WI38 (cell line): ENCODE results near the gene SPEM2.

Source experiments
- H3K4me3 ChIP-seq: 2 replicates; pipeline ENCODE4 v1.5.1; 2011; ENCODE audit warnings: low read depth, mild to moderate bottlenecking, control low read depth, low read length
- TF ChIP-seq, protein P1 (sequence below): IDR thresholded peaks from 2 replicates; pipeline ENCODE4 v1.5.1; 2012; ENCODE audit warnings: low read depth, mild to moderate bottlenecking, control low read depth, low read length

The SPEM2 gene

GRCh38 chr17:7426203-7426863 is 917 bp downstream of the SPEM2 start:
- no peak overlapping the region for H3K4me3 ChIP-seq
- TF ChIP-seq, protein P1, sequence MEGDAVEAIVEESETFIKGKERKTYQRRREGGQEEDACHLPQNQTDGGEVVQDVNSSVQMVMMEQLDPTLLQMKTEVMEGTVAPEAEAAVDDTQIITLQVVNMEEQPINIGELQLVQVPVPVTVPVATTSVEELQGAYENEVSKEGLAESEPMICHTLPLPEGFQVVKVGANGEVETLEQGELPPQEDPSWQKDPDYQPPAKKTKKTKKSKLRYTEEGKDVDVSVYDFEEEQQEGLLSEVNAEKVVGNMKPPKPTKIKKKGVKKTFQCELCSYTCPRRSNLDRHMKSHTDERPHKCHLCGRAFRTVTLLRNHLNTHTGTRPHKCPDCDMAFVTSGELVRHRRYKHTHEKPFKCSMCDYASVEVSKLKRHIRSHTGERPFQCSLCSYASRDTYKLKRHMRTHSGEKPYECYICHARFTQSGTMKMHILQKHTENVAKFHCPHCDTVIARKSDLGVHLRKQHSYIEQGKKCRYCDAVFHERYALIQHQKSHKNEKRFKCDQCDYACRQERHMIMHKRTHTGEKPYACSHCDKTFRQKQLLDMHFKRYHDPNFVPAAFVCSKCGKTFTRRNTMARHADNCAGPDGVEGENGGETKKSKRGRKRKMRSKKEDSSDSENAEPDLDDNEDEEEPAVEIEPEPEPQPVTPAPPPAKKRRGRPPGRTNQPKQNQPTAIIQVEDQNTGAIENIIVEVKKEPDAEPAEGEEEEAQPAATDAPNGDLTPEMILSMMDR: no peak

- no peak overlapping the region for H3K4me3 ChIP-seq
- TF ChIP-seq, protein P1: no peak
Observed at GRCh38 chr17:7426896-7427489, 1.6 kb downstream of the SPEM2 start.

DNA sequence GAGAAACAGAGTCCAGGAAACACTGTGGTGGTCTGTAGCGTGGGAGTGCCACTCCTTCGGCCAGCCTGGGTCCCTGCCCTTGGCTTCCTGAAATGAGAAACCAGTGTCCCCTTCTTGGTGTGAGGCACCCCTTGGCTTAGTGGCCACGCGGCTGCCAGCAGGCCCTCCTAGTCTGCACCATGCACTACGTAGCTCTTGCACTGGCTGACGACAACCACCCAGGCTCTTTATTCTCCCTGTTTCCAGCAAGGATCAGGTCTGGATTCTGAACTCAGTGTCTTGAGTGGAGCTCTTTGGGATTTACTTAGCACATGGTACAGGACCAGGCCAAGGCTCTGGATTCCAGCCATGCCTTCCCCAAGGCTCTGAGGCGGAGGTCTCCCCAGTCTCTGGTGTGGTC is 2.1 kb downstream of the SPEM2 start:
- TF ChIP-seq, protein P1: no peak
- no peak overlapping the region for H3K4me3 ChIP-seq

GRCh38 chr17:7428557-7428956 is 3.1 kb downstream of the SPEM2 start, which contains the start of gene SPEM3:
TSS of gene SPEM3 (plus strand) at chr17:7428857. CDS start at chr17:7428903, 46 bp downstream.
- no peak within 1 kb of the TSS for H3K4me3 ChIP-seq
- TF ChIP-seq, protein P1: no peak

DNA sequence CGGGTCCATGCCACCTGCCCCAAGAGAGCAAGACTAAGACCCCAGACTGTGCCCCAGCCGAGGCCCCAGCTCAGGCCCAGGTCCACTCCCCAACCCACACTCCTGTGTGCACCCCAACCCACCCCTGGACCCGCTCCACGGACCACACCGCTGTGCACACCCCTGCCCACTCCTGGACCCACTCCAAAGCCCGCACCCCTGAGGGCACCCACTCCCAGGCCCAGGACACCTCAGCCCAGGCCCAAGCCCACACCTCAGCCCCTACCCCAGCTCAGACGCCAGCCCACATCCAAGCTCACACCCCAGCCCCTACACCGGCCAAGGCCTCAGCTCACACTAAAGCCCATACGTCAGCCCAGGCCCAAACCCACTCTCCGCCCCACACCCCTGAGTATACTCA is 4.3 kb downstream of the SPEM2 start:
- H3K4me3 ChIP-seq: no peak overlapping the region
- TF ChIP-seq, protein P1: no peak

GRCh38 chr17:7431231-7431630 is 5.8 kb downstream of the SPEM2 start:
- no peak overlapping the region for H3K4me3 ChIP-seq
- TF ChIP-seq, protein P1: no peak

- H3K4me3 ChIP-seq: no peak overlapping the region
- TF ChIP-seq, protein P1: no peak
Observed at GRCh38 chr17:7432296-7432695, 6.9 kb downstream of the SPEM2 start.
